Ishikawa (cell line): ENCODE data around the gene ENOX1.

Experiments used
- RAD21 ChIP-seq: IDR thresholded peaks from 2 replicates; pipeline ENCODE4 v1.6.1; 2012; ENCODE audit warnings: low read depth
- REST ChIP-seq: IDR thresholded peaks from 2 replicates; pipeline ENCODE4 v1.6.1; 2012; ENCODE audit warnings: low read depth, mild to moderate bottlenecking
- TAF1 ChIP-seq: IDR thresholded peaks from 2 replicates; pipeline ENCODE4 v1.6.1; 2012; ENCODE audit warnings: low read depth, mild to moderate bottlenecking
- TF ChIP-seq, protein P1 (sequence below): IDR thresholded peaks from 2 replicates; pipeline ENCODE4 v1.6.1; 2012

GRCh38 chr13:43487461-43487860 is 299.3 kb downstream of the ENOX1 start:
- TF ChIP-seq RAD21 (no peak), TAF1 (no peak), REST (no peak)
- TF ChIP-seq, protein P1, sequence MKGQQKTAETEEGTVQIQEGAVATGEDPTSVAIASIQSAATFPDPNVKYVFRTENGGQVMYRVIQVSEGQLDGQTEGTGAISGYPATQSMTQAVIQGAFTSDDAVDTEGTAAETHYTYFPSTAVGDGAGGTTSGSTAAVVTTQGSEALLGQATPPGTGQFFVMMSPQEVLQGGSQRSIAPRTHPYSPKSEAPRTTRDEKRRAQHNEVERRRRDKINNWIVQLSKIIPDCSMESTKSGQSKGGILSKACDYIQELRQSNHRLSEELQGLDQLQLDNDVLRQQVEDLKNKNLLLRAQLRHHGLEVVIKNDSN, result no peak
